ENCODE data around the gene PIGQ.

DNA sequence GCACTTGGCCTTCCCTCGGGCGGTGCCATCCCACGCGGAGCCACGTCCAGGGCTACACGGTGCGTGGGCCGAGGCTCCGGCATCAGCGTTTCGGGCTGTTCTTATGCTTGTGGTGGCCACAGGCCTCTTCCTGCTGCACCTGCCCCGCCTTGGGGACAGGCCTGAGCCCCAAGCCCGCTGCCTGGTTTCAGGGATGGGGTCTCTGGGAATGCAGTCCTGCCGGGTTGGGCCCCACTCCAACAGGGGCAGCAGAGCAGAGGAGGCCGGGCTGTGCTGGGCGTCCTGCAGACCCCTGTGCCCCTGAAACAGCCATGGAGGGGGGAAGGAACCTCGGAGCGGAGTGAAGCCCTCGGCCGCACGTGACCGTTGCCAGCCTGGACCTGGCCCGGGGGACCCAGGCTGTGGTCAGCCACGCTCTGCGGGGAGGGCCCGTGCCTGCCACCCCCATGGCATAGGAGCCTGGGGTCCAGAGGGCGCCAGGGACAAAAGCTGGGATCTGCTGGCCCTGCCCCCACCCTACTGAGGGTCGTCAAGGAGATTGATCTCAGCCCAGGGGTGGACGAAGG is 60.6 kb downstream of the PIGQ start:
- TF ChIP-seq ZNF331 (CRISPR knock-in tag; IDR thresholded peaks at IDR 0.05; ENCODE audit: low read depth) (no peak), POLR2AphosphoS5 (IDR thresholded peaks at IDR 0.05; ENCODE audit: low read depth) (no peak), CTCF (conservative IDR thresholded peaks at IDR 0.05; ENCODE audit: low read depth in 2 of 2) (no peak)

Data from GM23338 (cell line).